DND-41 (cell line): ENCODE data around the gene CLCA1.

Experiments
- ATAC-seq: fragments of 200-7000 bp; cut with Tn5 transposase; 3 replicates; pipeline ENCODE4 v1.9.1; 2021; ENCODE audit warnings: low read depth; ENCODE audit not compliant: insufficient read depth
- DNase-seq: peaks from one replicate; pipeline ENCODE4 v3.0.0-alpha.2; 2020
- H2AFZ ChIP-seq: 2 replicates; pipeline ENCODE4 v1.6.0; 2012; ENCODE audit warnings: low read depth, low read length
- H3K27ac ChIP-seq: 2 replicates; pipeline ENCODE4 v1.5.1; 2012; ENCODE audit warnings: low read length, inconsistent platforms
- H3K27me3 ChIP-seq: fragments of 200-600 bp; sonication (generic); 2 replicates; pipeline ENCODE4 v1.6.0; 2012; ENCODE audit warnings: low read length, mild to moderate bottlenecking, inconsistent platforms; ENCODE audit not compliant: insufficient read depth, poor library complexity
- H3K36me3 ChIP-seq: 2 replicates; pipeline ENCODE4 v1.5.1; 2012; ENCODE audit warnings: low read length, inconsistent platforms; ENCODE audit not compliant: insufficient read depth
- H3K4me1 ChIP-seq: 2 replicates; pipeline ENCODE4 v1.5.1; 2012; ENCODE audit warnings: mild to moderate bottlenecking, low read length; ENCODE audit not compliant: insufficient read depth
- H3K4me2 ChIP-seq: 2 replicates; pipeline ENCODE4 v1.6.0; 2012; ENCODE audit warnings: mild to moderate bottlenecking, moderate library complexity, low read length, inconsistent platforms; ENCODE audit not compliant: insufficient read depth
- H3K4me3 ChIP-seq, 2 experiments: fragments of 200-600 bp in 1 of 2; shearing (Covaris generic) in 1 of 2; 2 replicates each; pipeline ENCODE4 v1.5.1; 2012 to 2016; ENCODE audit warnings: inconsistent platforms in 2 of 2, low read length in 2 of 2, mild to moderate bottlenecking in 2 of 2, low read depth in 1 of 2, moderate library complexity in 1 of 2
- H3K79me2 ChIP-seq: 2 replicates; pipeline ENCODE4 v1.6.0; 2012; ENCODE audit warnings: low read length, inconsistent platforms; ENCODE audit not compliant: insufficient read depth
- H3K9ac ChIP-seq: 2 replicates; pipeline ENCODE4 v1.6.0; 2012; ENCODE audit warnings: low read depth, mild to moderate bottlenecking, inconsistent platforms, low read length, moderate library complexity
- H3K9me3 ChIP-seq: 2 replicates; pipeline ENCODE4 v1.5.1; 2012; ENCODE audit warnings: low read length, moderate library complexity, mild to moderate bottlenecking, inconsistent platforms; ENCODE audit not compliant: insufficient read depth, severe bottlenecking
- H4K20me1 ChIP-seq: 2 replicates; pipeline ENCODE4 v1.6.0; 2012; ENCODE audit warnings: low read length; ENCODE audit not compliant: insufficient read depth
- EZH2 ChIP-seq: IDR thresholded peaks from 3 replicates; pipeline ENCODE4 v1.6.1; 2012; ENCODE audit warnings: borderline replicate concordance, low read depth, mild to moderate bottlenecking, moderate library complexity, low read length, inconsistent platforms; ENCODE audit not compliant: severe bottlenecking
- TF ChIP-seq, protein P1 (sequence below): IDR thresholded peaks from 2 replicates; pipeline ENCODE4 v1.5.1; 2012; ENCODE audit warnings: borderline replicate concordance, low read length, moderate library complexity, mild to moderate bottlenecking; ENCODE audit not compliant: poor library complexity, severe bottlenecking; ENCODE audit errors: extremely low read depth

The CLCA1 gene

DNA sequence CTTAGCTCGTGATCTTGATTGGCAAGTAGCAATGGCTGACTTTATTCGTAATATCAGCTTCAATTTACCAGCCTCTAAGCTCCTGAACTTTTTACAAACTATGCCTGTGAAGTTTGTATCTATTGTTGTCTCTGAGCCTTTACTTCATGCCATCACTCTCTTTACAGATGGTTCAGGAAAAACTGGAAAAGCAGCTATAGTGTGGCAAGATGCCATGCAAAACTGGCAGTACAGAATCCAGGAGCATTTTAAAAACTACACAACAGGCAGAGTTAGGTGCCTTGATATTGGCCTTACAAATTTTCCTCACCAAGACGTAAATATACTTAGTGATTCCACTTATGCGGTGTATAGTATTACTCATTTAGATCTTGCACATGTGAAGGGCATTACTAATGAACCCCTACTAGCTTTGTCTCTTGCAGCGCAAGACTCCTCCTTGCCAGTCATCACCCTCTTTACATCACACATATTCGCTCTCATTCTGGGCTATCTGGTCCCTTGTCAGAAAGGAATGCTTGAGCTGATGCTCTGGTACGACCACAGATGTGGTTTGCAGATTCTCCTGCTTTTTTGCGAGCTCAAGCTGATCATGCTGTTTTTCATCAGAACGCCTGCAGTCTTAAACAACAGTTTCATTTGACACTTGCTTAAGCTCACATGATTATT is 36.3 kb downstream of the CLCA1 start:
- TF ChIP-seq, protein P1, sequence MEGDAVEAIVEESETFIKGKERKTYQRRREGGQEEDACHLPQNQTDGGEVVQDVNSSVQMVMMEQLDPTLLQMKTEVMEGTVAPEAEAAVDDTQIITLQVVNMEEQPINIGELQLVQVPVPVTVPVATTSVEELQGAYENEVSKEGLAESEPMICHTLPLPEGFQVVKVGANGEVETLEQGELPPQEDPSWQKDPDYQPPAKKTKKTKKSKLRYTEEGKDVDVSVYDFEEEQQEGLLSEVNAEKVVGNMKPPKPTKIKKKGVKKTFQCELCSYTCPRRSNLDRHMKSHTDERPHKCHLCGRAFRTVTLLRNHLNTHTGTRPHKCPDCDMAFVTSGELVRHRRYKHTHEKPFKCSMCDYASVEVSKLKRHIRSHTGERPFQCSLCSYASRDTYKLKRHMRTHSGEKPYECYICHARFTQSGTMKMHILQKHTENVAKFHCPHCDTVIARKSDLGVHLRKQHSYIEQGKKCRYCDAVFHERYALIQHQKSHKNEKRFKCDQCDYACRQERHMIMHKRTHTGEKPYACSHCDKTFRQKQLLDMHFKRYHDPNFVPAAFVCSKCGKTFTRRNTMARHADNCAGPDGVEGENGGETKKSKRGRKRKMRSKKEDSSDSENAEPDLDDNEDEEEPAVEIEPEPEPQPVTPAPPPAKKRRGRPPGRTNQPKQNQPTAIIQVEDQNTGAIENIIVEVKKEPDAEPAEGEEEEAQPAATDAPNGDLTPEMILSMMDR, result no peak
- H3K9ac ChIP-seq, result no peak overlapping the region
- H3K27me3 ChIP-seq, result peaks cover 3% of the 10 kb centered on the region
- no peaks in the 10 kb centered on the region for H3K9me3 ChIP-seq
- ATAC-seq, result no peak
- H3K4me3 ChIP-seq, result no peak overlapping the region
- no peaks in the 10 kb centered on the region for H4K20me1 ChIP-seq
- no peak overlapping the region for H2AFZ ChIP-seq
- no peak for DNase-seq
- no peak overlapping the region for H3K4me2 ChIP-seq
- no peaks in the 10 kb centered on the region for H3K36me3 ChIP-seq
- no peak overlapping the region for H3K27ac ChIP-seq
- no peaks in the 10 kb centered on the region for H3K79me2 ChIP-seq
- peaks cover 8% of the 10 kb centered on the region for H3K4me1 ChIP-seq

DNA sequence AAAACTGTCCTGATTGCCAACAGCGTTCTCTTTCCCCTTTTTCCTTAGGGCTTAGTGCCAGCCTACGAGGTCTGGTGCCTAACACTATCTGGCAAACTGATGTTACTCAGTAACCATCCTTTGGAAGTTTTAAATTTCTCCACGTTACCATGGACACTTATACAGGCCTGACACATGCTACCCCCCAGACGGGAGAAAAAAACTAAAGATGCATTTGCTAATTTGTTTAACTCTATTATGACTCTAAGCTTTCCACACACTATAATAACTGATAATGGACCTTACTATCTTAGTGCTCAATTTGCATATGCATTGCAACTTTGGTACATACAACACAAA is 36.8 kb downstream of the CLCA1 start:
- no peak for DNase-seq
- Histone ChIP-seq H3K4me1 (peaks cover 8% of the 10 kb centered on the region), H3K9me3 (no peaks in the 10 kb centered on the region), H3K4me3 (no peak overlapping the region), H2AFZ (no peak overlapping the region), H3K27ac (no peak overlapping the region), H3K4me2 (no peak overlapping the region), H4K20me1 (no peaks in the 10 kb centered on the region), H3K27me3 (peaks cover 3% of the 10 kb centered on the region), H3K79me2 (no peaks in the 10 kb centered on the region), H3K9ac (no peak overlapping the region), H3K36me3 (no peaks in the 10 kb centered on the region)
- no peak for ATAC-seq
- TF ChIP-seq, protein P1, result no peak
- no peak for TF ChIP-seq EZH2

DNA sequence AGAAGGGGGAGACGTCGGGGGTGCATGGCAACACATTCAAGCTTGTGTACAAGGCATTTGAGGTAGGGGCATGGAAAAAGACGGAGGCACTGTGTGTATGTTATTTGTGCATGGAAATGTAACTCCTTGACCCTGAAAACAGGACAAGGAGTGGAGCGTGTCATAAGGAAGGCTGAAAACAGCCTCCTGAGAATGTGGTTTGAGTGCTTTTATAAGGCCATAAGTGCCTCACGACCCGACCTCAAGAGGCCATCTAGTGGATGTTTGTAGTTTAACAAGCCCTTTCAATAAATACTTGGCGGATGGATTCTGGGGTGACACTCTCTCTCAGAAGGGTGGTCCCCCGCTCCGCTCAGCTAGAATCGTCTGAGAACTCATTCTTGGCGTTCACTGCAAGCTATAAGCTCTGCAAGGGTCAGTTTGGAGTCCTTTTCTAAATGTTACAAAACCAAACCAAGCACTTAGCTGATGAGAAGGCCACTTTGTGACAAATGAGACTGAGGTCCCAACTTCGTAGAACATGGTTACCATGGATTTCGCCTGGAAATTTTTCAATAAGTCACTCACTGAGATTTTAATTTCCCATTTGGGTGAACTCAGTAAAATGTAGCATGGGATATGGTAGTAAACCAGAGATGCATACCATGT is 39.3 kb downstream of the CLCA1 start:
- ATAC-seq (peak; percentile 58), DNase-seq (peak; percentile 15)
- Histone ChIP-seq H3K79me2 (no peaks in the 10 kb centered on the region), H3K36me3 (no peaks in the 10 kb centered on the region), H4K20me1 (no peaks in the 10 kb centered on the region), H3K27me3 (peaks cover 3% of the 10 kb centered on the region), H3K9ac (no peak overlapping the region), H2AFZ (no peak overlapping the region), H3K4me2 (no peak overlapping the region), H3K4me1 (no peaks in the 10 kb centered on the region), H3K4me3 (no peak overlapping the region), H3K9me3 (no peaks in the 10 kb centered on the region), H3K27ac (no peak overlapping the region)
- TF ChIP-seq EZH2, result no peak
- TF ChIP-seq, protein P1, result peak; percentile 50
